Liver (tissue), 9 donors: ENCODE data around the gene OTUD3. TPM values are rescaled to one million over a fixed set of nuclear protein-coding genes. Genes with fewer than 3 reads are reported as not detected.

Source experiments
- DNase-seq: peaks from one replicate; pipeline ENCODE4 v3.0.0-alpha.2; 2017; ENCODE audit warnings: low spot score
- H3K27ac ChIP-seq, 2 donors: one replicate each; pipeline ENCODE4 v1.7.0; 2013; ENCODE audit warnings: inconsistent platforms in 2 of 2, low read length in 2 of 2, control low read depth in 1 of 2, low read depth in 1 of 2, mild to moderate bottlenecking in 1 of 2
- H3K27me3 ChIP-seq, 4 donors: one replicate each; pipeline versions ENCODE4 v1.6.1 to v1.7.0; 2013; ENCODE audit warnings: low read length in 3 of 4, inconsistent platforms in 1 of 4, mild to moderate bottlenecking in 1 of 4, moderate library complexity in 1 of 4; ENCODE audit not compliant: control insufficient read depth in 4 of 4, insufficient read depth in 4 of 4
- H3K36me3 ChIP-seq, 4 donors: one replicate each; pipeline versions ENCODE4 v1.6.1 to v1.7.0; 2013; ENCODE audit warnings: low read length in 3 of 4, mild to moderate bottlenecking in 3 of 4, low read depth in 1 of 4, moderate library complexity in 1 of 4; ENCODE audit not compliant: control insufficient read depth in 4 of 4, insufficient read depth in 3 of 4
- H3K4me1 ChIP-seq, 4 donors: one replicate each; pipeline versions ENCODE4 v1.6.1 to v1.7.0; 2013; ENCODE audit warnings: low read length in 3 of 4, mild to moderate bottlenecking in 3 of 4, moderate library complexity in 1 of 4; ENCODE audit not compliant: control insufficient read depth in 4 of 4, insufficient read depth in 4 of 4
- H3K4me3 ChIP-seq, 3 donors: one replicate each; pipeline versions ENCODE4 v1.6.1 to v1.7.0; 2013; ENCODE audit warnings: low read length in 3 of 3, control low read depth in 1 of 3, low read depth in 1 of 3, mild to moderate bottlenecking in 1 of 3
- H3K9ac ChIP-seq, 2 donors: one replicate each; pipeline ENCODE4 v1.7.0; 2013; ENCODE audit warnings: low read length in 2 of 2, mild to moderate bottlenecking in 2 of 2, moderate library complexity in 2 of 2, control low read depth in 1 of 2, low read depth in 1 of 2
- H3K9me3 ChIP-seq, 4 donors: one replicate each; pipeline versions ENCODE4 v1.6.1 to v1.7.0; 2013; ENCODE audit warnings: low read length in 3 of 4; ENCODE audit not compliant: control insufficient read depth in 4 of 4
- ATF3 ChIP-seq: IDR thresholded peaks from 2 replicates; pipeline ENCODE4 v1.6.1; 2016; ENCODE audit warnings: antibody characterized with exemption
- CTCF ChIP-seq: fragments of 150-350 bp; IDR thresholded peaks from 2 replicates; pipeline ENCODE4 v1.5.1; 2017; ENCODE audit warnings: improper control_type of control experiment, low read depth, low read length; ENCODE audit not compliant: missing input control
- EGR1 ChIP-seq, 2 donors: IDR thresholded peaks; 2 replicates each; pipeline ENCODE4 v1.6.1; 2016 to 2018; ENCODE audit warnings: antibody characterized with exemption in 2 of 2, low read depth in 2 of 2
- FOXA1 ChIP-seq: IDR thresholded peaks from 2 replicates; pipeline ENCODE4 v1.6.1; 2016; ENCODE audit warnings: antibody characterized with exemption
- FOXA2 ChIP-seq: IDR thresholded peaks from 2 replicates; pipeline ENCODE4 v1.6.1; 2016; ENCODE audit warnings: antibody characterized with exemption
- GABPA ChIP-seq, 2 donors: IDR thresholded peaks in 1 of 2; conservative IDR thresholded peaks in 1 of 2; 2 replicates each; pipeline ENCODE4 v1.6.1; 2016; ENCODE audit warnings: antibody characterized with exemption in 2 of 2, mild to moderate bottlenecking in 1 of 2, moderate library complexity in 1 of 2
- HNF4A ChIP-seq, 2 donors: conservative IDR thresholded peaks; 2 replicates each; pipeline ENCODE4 v1.6.1; 2016; ENCODE audit warnings: antibody characterized with exemption in 2 of 2, mild to moderate bottlenecking in 2 of 2
- HNF4G ChIP-seq: IDR thresholded peaks from 2 replicates; pipeline ENCODE4 v1.6.1; 2016; ENCODE audit warnings: antibody characterized with exemption
- JUND ChIP-seq, 2 donors: IDR thresholded peaks; 2 replicates each; pipeline ENCODE4 v1.6.1; 2016; ENCODE audit warnings: antibody characterized with exemption in 2 of 2
- MAX ChIP-seq: IDR thresholded peaks from 2 replicates; pipeline ENCODE4 v1.6.1; 2016; ENCODE audit warnings: antibody characterized with exemption
- NR2F2 ChIP-seq: IDR thresholded peaks from 2 replicates; pipeline ENCODE4 v1.6.1; 2016; ENCODE audit warnings: antibody characterized with exemption
- RAD21 ChIP-seq, 2 donors: IDR thresholded peaks; 2 replicates each; pipeline ENCODE4 v1.6.1; 2016; ENCODE audit warnings: antibody characterized with exemption in 2 of 2, mild to moderate bottlenecking in 2 of 2
- REST ChIP-seq: IDR thresholded peaks from 2 replicates; pipeline ENCODE4 v1.6.1; 2016; ENCODE audit warnings: antibody characterized with exemption, mild to moderate bottlenecking
- RXRA ChIP-seq, 2 donors: IDR thresholded peaks; 2 replicates each; pipeline ENCODE4 v1.6.1; 2017 to 2018; ENCODE audit warnings: antibody characterized with exemption in 2 of 2, mild to moderate bottlenecking in 1 of 2
- SP1 ChIP-seq: IDR thresholded peaks from 2 replicates; pipeline ENCODE4 v1.6.1; 2018; ENCODE audit warnings: antibody characterized with exemption, mild to moderate bottlenecking
- TAF1 ChIP-seq: conservative IDR thresholded peaks from 2 replicates; pipeline ENCODE4 v1.6.1; 2016; ENCODE audit warnings: antibody characterized with exemption, mild to moderate bottlenecking
- YY1 ChIP-seq: IDR thresholded peaks from 2 replicates; pipeline ENCODE4 v1.6.1; 2016; ENCODE audit warnings: antibody characterized with exemption, mild to moderate bottlenecking
- ZBTB33 ChIP-seq: IDR thresholded peaks from 2 replicates; pipeline ENCODE4 v1.6.1; 2016; ENCODE audit warnings: antibody characterized with exemption
- WGBS: extraction: QIAGEN DNeasy Blood & Tissue Kit; methylation state at CpG from one replicate; pipeline ENCODE4 v1.1.7; 2013; 5-methylcytosine and 5-hydroxymethylcytosine counted together
- polyA plus RNA-seq, 2 donors: library from polyadenylated mRNA; stranded (reverse) in 1 of 2; unstranded in 1 of 2; fragments of 200-250 nt in 1 of 2; fragments of >200 nt in 1 of 2; fragmentation: Nextera tagmentation in 1 of 2; extraction: Ambion mirVana in 1 of 2; gene quantifications; one replicate each; pipeline versions ENCODE4 v1.2.1 to v1.2.3, GENCODE V29; 2013 to 2015
- total RNA-seq, 2 donors: library from RNA; depleted of rRNA; stranded (reverse); fragments of >200 nt; gene quantifications; one replicate each; pipeline ENCODE4 v1.2.3, GENCODE V29; 2014
- donor health status: healthy.
- donor health status: healthy.
- donor health status: healthy.
- donor health status: healthy.
- donor health status: healthy.

The OTUD3 gene
- total and polyA plus RNA-seq, 4 donors, result 0.36 to 4.0 (median 2.1) TPM

- WGBS, result 93% methylated on average over 2 of the region's 2 CpGs
- H3K36me3 ChIP-seq, result peaks cover 0 to 2% (median 0%) of the 10 kb centered on the region in 4 donors
- no peak overlapping the region for H3K9ac ChIP-seq
- no peaks in the 10 kb centered on the region for H3K27me3 ChIP-seq
- TF ChIP-seq YY1 (no peak), CTCF (no peak), RXRA (IDR thresholded peaks at IDR 0.05) (no peak), EGR1 (IDR thresholded peaks at IDR 0.05; ENCODE audit: low read depth in 2 of 2) (no peak), GABPA (IDR thresholded peaks at IDR 0.05 in 1 of 2, conservative IDR thresholded peaks at IDR 0.05 in 1 of 2) (no peak)
- peaks cover 6 to 13% (median 11%) of the 10 kb centered on the region in 4 donors for H3K4me1 ChIP-seq
- no peak overlapping the region for H3K27ac ChIP-seq
- DNase-seq, result no peak
- H3K4me3 ChIP-seq, result no peak overlapping the region
- H3K9me3 ChIP-seq, result no peaks in the 10 kb centered on the region
Measured at GRCh38 chr1:19884312-19884711, 2.1 kb downstream of the OTUD3 start.

GRCh38 chr1:19885821-19886220, 3.6 kb downstream of the OTUD3 start:
- Histone ChIP-seq H3K9ac (no peak overlapping the region), H3K27ac (no peak overlapping the region), H3K9me3 (no peaks in the 10 kb centered on the region), H3K4me1 (peaks cover 6 to 13% (median 11%) of the 10 kb centered on the region in 4 donors), H3K36me3 (peaks cover 0 to 2% (median under 1%) of the 10 kb centered on the region in 4 donors), H3K4me3 (no peak overlapping the region), H3K27me3 (no peaks in the 10 kb centered on the region)
- no peak for DNase-seq
- TF ChIP-seq YY1 (no peak), TAF1 (no peak), HNF4G (no peak), ATF3 (no peak), HNF4A (conservative IDR thresholded peaks at IDR 0.05) (no peak), MAX (no peak), CTCF (no peak), REST (no peak), SP1 (no peak), ZBTB33 (no peak), FOXA1 (no peak), EGR1 (IDR thresholded peaks at IDR 0.05; ENCODE audit: low read depth in 2 of 2) (no peak), FOXA2 (no peak), NR2F2 (no peak), GABPA (IDR thresholded peaks at IDR 0.05 in 1 of 2, conservative IDR thresholded peaks at IDR 0.05 in 1 of 2) (no peak), RXRA (IDR thresholded peaks at IDR 0.05) (no peak), JUND (IDR thresholded peaks at IDR 0.05) (no peak), RAD21 (IDR thresholded peaks at IDR 0.05) (no peak)
- 96% methylated on average over 2 of the region's 2 CpGs for WGBS
